Keratinocyte (primary cell): Measurements from ENCODE around the gene NTNG1.
A peak's percentile ranks its signal among the peaks of the same experiment; 100 is the strongest.

ENCODE experiments used
- EZH2 ChIP-seq: IDR thresholded peaks from one replicate; pipeline ENCODE4 v1.6.1; 2012; ENCODE audit warnings: inconsistent platforms, mild to moderate bottlenecking, low read length, moderate library complexity
- TF ChIP-seq, protein P1 (sequence below), 3 experiments: IDR thresholded peaks in 1 of 3; conservative IDR thresholded peaks in 1 of 3; optimal IDR thresholded peaks in 1 of 3; 2 replicates in 2 of 3; 3 replicates in 1 of 3; pipeline versions ENCODE3 to v1.5.1; 2011; ENCODE audit warnings: low read length in 3 of 3, mild to moderate bottlenecking in 3 of 3, moderate library complexity in 2 of 3, control low read depth in 1 of 3, inconsistent platforms in 1 of 3; ENCODE audit not compliant: insufficient read depth in 2 of 3; ENCODE audit errors: extremely low read depth in 1 of 3

DNA sequence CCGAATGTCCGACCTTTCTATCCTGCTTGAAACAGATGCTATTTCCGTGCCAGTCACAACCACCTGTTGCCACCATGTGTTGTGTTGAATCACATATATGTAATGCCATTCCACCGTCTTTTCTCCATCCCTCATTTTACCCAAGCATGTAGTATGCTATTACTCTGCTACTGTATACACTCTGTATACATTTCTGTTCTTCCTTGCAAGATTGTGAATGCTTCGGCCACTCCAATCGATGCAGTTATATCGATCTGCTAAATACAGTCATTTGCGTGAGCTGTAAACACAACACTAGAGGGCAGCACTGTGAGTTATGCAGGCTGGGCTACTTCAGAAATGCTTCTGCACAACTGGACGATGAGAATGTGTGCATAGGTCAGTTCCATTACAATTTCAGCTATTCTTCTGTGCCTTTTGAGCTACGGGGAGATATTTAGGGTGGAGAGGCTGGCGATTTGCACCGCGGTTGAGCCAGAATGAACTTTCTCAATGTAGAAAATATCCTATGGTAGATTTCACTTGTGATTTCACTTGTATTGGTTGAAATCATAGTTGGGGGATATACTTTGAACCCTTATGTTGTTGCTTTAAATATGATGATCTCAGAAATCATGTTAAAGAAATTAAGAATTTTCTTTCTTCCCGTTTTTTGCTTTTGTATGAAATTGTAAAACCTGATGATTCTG lies 289.8 kb downstream of the NTNG1 start:
- TF ChIP-seq, protein P1, sequence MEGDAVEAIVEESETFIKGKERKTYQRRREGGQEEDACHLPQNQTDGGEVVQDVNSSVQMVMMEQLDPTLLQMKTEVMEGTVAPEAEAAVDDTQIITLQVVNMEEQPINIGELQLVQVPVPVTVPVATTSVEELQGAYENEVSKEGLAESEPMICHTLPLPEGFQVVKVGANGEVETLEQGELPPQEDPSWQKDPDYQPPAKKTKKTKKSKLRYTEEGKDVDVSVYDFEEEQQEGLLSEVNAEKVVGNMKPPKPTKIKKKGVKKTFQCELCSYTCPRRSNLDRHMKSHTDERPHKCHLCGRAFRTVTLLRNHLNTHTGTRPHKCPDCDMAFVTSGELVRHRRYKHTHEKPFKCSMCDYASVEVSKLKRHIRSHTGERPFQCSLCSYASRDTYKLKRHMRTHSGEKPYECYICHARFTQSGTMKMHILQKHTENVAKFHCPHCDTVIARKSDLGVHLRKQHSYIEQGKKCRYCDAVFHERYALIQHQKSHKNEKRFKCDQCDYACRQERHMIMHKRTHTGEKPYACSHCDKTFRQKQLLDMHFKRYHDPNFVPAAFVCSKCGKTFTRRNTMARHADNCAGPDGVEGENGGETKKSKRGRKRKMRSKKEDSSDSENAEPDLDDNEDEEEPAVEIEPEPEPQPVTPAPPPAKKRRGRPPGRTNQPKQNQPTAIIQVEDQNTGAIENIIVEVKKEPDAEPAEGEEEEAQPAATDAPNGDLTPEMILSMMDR (optimal IDR thresholded peaks at IDR 0.05 in 1 of 3, IDR thresholded peaks at IDR 0.05 in 1 of 3, conservative IDR thresholded peaks at IDR 0.05 in 1 of 3; ENCODE audit: extremely low read depth in 1 of 3, insufficient read depth in 2 of 3, low read length in 3 of 3), result peak; percentile 68 to 89 (median 78)
- TF ChIP-seq EZH2, result no peak
